WTC11 (cell line): ENCODE results near the gene NCCRP1.

Source experiments
- CREB1 ChIP-seq: sonication (generic); formaldehyde crosslinking; IDR thresholded peaks from 2 replicates; pipeline ENCODE4 v1.8.0; 2023; ENCODE audit warnings: mild to moderate bottlenecking, missing genetic modification reagents
- ETV6 ChIP-seq: sonication (generic); formaldehyde crosslinking; IDR thresholded peaks from 2 replicates; pipeline ENCODE4 v1.8.1; 2022; ENCODE audit warnings: mild to moderate bottlenecking, missing genetic modification reagents
- GABPB1 ChIP-seq: sonication (generic); formaldehyde crosslinking; IDR thresholded peaks from 2 replicates; pipeline ENCODE4 v1.8.1; 2023; ENCODE audit warnings: mild to moderate bottlenecking, missing genetic modification reagents
- GRHL2 ChIP-seq: fragments of 250-450 bp; sonication (Bioruptor Pico); IDR thresholded peaks from 2 replicates; pipeline ENCODE4 v1.8.0; 2022; ENCODE audit warnings: mild to moderate bottlenecking, moderate library complexity; ENCODE audit not compliant: insufficient replicate concordance, severe bottlenecking
- SMAD3 ChIP-seq: sonication (generic); formaldehyde crosslinking; IDR thresholded peaks from 2 replicates; pipeline ENCODE4 v1.8.0; 2022; ENCODE audit warnings: missing genetic modification reagents, mild to moderate bottlenecking, borderline replicate concordance
- ZNF138 ChIP-seq: sonication (generic); formaldehyde crosslinking; conservative IDR thresholded peaks from 2 replicates; pipeline ENCODE4 v1.8.1; 2022; ENCODE audit warnings: mild to moderate bottlenecking, moderate library complexity, missing genetic modification reagents
- TF ChIP-seq, protein P1 (sequence below): fragments of 200-600 bp; IDR thresholded peaks from 2 replicates; pipeline ENCODE4 v1.8.0; 2022; ENCODE audit warnings: antibody characterized with exemption
- TF ChIP-seq, protein P2 (sequence below): sonication (generic); formaldehyde crosslinking; IDR thresholded peaks from 2 replicates; pipeline ENCODE4 v1.8.1; 2023; ENCODE audit warnings: mild to moderate bottlenecking, missing genetic modification reagents, moderate library complexity
- TF ChIP-seq, protein P3 (sequence below): sonication (generic); formaldehyde crosslinking; IDR thresholded peaks from 2 replicates; pipeline ENCODE4 v1.8.0; 2022; ENCODE audit warnings: mild to moderate bottlenecking, missing genetic modification reagents

DNA sequence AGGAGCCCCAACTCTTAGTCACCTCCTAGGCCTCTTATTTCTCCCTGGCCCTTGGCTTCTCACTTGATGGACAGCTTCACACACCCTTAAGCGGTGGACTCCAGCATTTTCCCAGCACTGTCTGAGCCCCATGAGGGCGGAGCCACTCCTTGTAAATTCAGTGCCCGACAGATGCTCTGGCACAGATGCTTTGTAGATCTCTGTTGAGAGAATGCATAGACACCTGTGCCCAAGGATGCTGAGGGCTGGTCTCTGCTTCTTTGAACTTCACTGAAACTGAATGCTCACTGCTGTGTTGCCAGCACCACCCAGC is 4.0 kb downstream of the NCCRP1 start:
- TF ChIP-seq, protein P1, sequence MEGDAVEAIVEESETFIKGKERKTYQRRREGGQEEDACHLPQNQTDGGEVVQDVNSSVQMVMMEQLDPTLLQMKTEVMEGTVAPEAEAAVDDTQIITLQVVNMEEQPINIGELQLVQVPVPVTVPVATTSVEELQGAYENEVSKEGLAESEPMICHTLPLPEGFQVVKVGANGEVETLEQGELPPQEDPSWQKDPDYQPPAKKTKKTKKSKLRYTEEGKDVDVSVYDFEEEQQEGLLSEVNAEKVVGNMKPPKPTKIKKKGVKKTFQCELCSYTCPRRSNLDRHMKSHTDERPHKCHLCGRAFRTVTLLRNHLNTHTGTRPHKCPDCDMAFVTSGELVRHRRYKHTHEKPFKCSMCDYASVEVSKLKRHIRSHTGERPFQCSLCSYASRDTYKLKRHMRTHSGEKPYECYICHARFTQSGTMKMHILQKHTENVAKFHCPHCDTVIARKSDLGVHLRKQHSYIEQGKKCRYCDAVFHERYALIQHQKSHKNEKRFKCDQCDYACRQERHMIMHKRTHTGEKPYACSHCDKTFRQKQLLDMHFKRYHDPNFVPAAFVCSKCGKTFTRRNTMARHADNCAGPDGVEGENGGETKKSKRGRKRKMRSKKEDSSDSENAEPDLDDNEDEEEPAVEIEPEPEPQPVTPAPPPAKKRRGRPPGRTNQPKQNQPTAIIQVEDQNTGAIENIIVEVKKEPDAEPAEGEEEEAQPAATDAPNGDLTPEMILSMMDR = no peak
- TF ChIP-seq GABPB1 (CRISPR knock-in tag) (no peak), ETV6 (CRISPR knock-in tag) (no peak), ZNF138 (CRISPR knock-in tag) (no peak), CREB1 (no peak), GRHL2 (CRISPR knock-in tag) (no peak), SMAD3 (CRISPR knock-in tag) (no peak)
- TF ChIP-seq, protein P2, sequence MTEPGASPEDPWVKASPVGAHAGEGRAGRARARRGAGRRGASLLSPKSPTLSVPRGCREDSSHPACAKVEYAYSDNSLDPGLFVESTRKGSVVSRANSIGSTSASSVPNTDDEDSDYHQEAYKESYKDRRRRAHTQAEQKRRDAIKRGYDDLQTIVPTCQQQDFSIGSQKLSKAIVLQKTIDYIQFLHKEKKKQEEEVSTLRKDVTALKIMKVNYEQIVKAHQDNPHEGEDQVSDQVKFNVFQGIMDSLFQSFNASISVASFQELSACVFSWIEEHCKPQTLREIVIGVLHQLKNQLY (CRISPR knock-in tag) = no peak
- TF ChIP-seq, protein P3, sequence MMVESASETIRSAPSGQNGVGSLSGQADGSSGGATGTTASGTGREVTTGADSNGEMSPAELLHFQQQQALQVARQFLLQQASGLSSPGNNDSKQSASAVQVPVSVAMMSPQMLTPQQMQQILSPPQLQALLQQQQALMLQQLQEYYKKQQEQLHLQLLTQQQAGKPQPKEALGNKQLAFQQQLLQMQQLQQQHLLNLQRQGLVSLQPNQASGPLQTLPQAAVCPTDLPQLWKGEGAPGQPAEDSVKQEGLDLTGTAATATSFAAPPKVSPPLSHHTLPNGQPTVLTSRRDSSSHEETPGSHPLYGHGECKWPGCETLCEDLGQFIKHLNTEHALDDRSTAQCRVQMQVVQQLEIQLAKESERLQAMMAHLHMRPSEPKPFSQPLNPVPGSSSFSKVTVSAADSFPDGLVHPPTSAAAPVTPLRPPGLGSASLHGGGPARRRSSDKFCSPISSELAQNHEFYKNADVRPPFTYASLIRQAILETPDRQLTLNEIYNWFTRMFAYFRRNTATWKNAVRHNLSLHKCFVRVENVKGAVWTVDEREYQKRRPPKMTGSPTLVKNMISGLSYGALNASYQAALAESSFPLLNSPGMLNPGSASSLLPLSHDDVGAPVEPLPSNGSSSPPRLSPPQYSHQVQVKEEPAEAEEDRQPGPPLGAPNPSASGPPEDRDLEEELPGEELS = no peak
